ENCODE results near the gene ROBO4. TPM values are rescaled to one million over a fixed set of nuclear protein-coding genes. Genes with fewer than 3 reads are reported as not detected.

The ROBO4 gene
- total RNA-seq, 2 experiments from 2014 or later = not detected

DNA sequence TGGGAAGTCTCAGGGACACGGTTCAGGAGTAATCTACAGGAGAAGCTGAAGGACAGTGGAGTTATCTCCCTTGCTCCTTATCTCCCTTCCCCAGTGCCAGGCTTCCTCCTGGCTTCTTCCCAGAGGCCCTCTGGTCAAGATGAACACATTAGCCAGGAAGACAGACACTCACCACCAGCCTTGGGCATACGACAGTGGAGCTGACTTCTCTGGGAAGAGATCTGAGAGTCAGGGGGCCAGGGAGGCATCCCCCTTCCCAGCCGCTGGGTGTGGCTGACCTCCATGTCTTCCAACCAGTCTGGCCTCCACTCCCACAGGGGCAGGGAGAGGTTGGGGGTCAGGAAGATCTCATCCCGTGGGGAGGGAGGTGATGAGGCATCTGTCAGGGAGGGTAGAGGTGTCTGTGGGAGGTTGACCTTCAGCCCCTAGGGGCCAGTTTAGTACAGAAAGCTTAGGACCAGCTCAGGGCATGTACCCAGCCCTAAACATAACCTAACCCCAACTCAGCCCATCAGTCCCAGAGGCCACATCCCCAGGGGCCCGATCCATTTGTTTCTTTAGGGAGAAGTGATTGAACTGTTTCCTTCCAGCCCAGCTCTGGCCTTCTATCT is 12.7 kb downstream of the ROBO4 start:
- Mint-ChIP-seq H3K27me3 (no peaks in the 10 kb centered on the region), H3K9me3 (no peaks in the 10 kb centered on the region), H3K4me3 (no peak overlapping the region), H3K36me3 (ENCODE audit: low read depth) (no peaks in the 10 kb centered on the region), H3K27ac (no peak overlapping the region), H3K4me1 (ENCODE audit: low read depth) (no peaks in the 10 kb centered on the region)
- POLR2A ChIA-PET = no interaction called here
- ATAC-seq (no peak), DNase-seq (no peak)
- intact Hi-C loops (cut with micrococcal nuclease) = no loop called here
- CTCF ChIA-PET = interaction anchor here (1.1 to 1.6 kb wide), 3 partner anchors 9 to 239 kb away, joined by 4 to 5 read pairs (median 5); no protein-coding TSS in a partner anchor
- TF ChIP-seq, protein P1, sequence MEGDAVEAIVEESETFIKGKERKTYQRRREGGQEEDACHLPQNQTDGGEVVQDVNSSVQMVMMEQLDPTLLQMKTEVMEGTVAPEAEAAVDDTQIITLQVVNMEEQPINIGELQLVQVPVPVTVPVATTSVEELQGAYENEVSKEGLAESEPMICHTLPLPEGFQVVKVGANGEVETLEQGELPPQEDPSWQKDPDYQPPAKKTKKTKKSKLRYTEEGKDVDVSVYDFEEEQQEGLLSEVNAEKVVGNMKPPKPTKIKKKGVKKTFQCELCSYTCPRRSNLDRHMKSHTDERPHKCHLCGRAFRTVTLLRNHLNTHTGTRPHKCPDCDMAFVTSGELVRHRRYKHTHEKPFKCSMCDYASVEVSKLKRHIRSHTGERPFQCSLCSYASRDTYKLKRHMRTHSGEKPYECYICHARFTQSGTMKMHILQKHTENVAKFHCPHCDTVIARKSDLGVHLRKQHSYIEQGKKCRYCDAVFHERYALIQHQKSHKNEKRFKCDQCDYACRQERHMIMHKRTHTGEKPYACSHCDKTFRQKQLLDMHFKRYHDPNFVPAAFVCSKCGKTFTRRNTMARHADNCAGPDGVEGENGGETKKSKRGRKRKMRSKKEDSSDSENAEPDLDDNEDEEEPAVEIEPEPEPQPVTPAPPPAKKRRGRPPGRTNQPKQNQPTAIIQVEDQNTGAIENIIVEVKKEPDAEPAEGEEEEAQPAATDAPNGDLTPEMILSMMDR (IDR thresholded peaks at IDR 0.05) = no peak

DNA sequence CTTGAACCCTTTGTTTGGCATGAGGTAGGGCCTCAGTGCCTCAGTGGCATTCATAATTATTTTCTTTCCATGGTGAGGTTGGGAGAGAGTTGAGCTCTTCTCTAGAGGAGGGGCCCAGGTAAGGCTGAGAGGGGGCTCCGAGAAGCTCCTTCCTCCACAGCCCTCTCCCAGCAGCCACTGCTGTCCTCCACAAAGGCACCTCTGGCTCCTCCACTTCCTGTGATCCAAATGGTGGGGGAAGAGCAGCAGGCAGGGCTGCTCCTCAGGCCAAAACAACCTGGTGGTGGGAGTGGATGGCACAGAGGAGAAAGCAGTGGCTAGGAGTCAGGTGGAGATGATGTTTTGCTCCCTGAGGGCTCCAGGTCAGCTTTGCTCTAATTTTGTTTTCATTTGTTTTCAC is 13.3 kb downstream of the ROBO4 start:
- DNase-seq (no peak), ATAC-seq (no peak)
- Mint-ChIP-seq H3K36me3 (ENCODE audit: low read depth) (no peaks in the 10 kb centered on the region), H3K27ac (no peak overlapping the region), H3K4me3 (no peak overlapping the region), H3K4me1 (ENCODE audit: low read depth) (no peaks in the 10 kb centered on the region), H3K27me3 (no peaks in the 10 kb centered on the region), H3K9me3 (no peaks in the 10 kb centered on the region)
- ChIA-PET POLR2A (no interaction called here), CTCF (interaction anchor here (1.1 to 1.6 kb wide), 3 partner anchors 8 to 240 kb away, joined by 4 to 5 read pairs (median 5); no protein-coding TSS in a partner anchor)
- TF ChIP-seq, protein P1 (IDR thresholded peaks at IDR 0.05) = no peak
- intact Hi-C loops (cut with micrococcal nuclease) = no loop called here

DNA sequence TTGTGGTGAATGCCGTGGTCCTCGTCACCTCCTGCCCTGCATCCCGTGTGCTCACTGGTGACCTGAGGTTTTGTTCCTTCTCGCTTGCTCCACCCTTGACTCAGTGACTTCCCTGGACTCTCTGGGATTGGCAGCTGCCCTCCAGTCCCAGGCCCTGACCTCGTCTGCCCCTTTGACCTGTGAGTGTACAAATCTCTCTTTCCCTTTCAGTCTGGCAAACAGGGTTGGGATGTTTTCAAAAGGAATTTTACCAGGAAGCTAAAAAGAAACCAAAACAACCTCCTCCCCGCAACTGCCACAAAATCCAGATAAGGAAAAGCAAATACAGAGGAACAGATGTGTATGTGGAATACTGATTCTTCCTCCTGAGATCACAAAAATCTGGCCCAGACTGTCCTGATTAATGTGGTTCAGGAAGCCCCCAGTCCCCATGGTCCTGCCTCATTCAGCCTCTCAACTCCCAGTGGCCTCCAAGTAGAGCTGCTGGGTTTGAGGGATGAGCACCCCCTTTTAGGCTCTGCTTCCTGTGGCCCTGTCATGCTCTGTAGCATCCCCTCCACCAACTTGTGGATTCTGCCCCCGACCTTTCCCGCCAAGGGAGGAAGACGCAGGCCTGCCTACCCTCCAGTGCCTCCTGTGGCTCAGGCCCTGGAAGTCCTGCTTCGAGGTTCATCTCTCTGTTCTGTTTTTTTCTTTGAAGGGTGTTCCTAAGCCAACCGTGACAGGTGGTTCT is 15.2 kb downstream of the ROBO4 start:
- TF ChIP-seq, protein P1 (IDR thresholded peaks at IDR 0.05) = no peak
- DNase-seq = no peak
- peaks cover 7% of the 10 kb centered on the region for H3K4me1 Mint-ChIP-seq (ENCODE audit: low read depth)
- no peaks in the 10 kb centered on the region for H3K27me3 Mint-ChIP-seq
- no peak overlapping the region for H3K27ac Mint-ChIP-seq
- no peak overlapping the region for H3K4me3 Mint-ChIP-seq
- POLR2A ChIA-PET = interaction anchor here (0.7 to 1.1 kb wide), 2 partner anchors 17 to 189 kb away, joined by 3 read pairs; partner anchors contain the start of gene ROBO3
- CTCF ChIA-PET = interaction anchor here (1.0 to 1.8 kb wide), 4 partner anchors 46 to 259 kb away, joined by 3 to 5 read pairs (median 4); no protein-coding TSS in a partner anchor
- no peaks in the 10 kb centered on the region for H3K36me3 Mint-ChIP-seq (ENCODE audit: low read depth)
- no peak for ATAC-seq
- intact Hi-C loops (cut with micrococcal nuclease) = no loop called here
- no peaks in the 10 kb centered on the region for H3K9me3 Mint-ChIP-seq

DNA sequence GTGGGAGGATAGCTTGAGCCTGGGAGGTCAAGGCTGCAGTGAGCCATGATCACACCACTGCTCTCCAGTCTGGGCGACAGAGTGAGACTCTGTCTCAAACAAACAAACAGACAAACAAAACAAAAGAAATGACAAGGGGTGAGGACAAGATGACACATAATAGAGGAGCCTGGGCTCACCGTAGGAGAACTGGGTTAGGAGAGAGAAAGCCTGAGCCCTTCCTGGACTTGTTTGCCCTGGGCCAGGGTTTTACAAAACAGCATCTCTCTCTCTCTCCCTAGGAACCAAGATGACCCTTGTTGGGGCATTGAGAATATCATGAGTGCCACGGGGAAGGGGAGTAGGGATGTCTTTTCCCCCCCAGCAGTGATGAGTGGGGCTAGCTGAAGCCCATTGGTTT is 16.7 kb downstream of the ROBO4 start:
- TF ChIP-seq, protein P1 (IDR thresholded peaks at IDR 0.05) = no peak
- ATAC-seq (no peak), DNase-seq (no peak)
- H3K27ac Mint-ChIP-seq = no peak overlapping the region
- intact Hi-C loops (cut with micrococcal nuclease) = no loop called here
- no peak overlapping the region for H3K4me3 Mint-ChIP-seq
- ChIA-PET CTCF (interaction anchor here (1.5 to 1.8 kb wide), 2 partner anchors 87 to 261 kb away, joined by 4 to 5 read pairs; no protein-coding TSS in a partner anchor), POLR2A (no interaction called here)
- no peaks in the 10 kb centered on the region for H3K27me3 Mint-ChIP-seq
- H3K4me1 Mint-ChIP-seq (ENCODE audit: low read depth) = peaks cover 16% of the 10 kb centered on the region
- no peaks in the 10 kb centered on the region for H3K36me3 Mint-ChIP-seq (ENCODE audit: low read depth)
- no peaks in the 10 kb centered on the region for H3K9me3 Mint-ChIP-seq

DNA sequence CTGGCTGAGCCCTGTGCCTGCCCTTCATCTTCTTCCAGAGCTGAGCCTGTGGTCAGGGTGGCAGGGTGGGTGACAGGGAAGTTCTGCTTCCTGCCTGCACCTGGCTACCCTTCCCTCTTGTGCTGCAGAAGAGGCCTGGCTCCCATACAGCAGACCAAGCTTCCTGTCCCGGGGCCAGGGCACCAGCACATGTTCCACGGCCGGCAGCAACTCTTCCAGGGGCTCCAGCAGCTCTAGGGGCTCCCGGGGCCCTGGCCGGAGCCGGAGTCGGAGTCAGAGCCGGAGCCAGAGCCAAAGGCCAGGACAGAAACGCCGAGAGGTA is 17.4 kb downstream of the ROBO4 start:
- H3K4me3 Mint-ChIP-seq = no peak overlapping the region
- no peak for ATAC-seq
- TF ChIP-seq, protein P1 (IDR thresholded peaks at IDR 0.05) = no peak
- DNase-seq = no peak
- no peak overlapping the region for H3K27ac Mint-ChIP-seq
- H3K36me3 Mint-ChIP-seq (ENCODE audit: low read depth) = no peaks in the 10 kb centered on the region
- peaks cover 3% of the 10 kb centered on the region for H3K27me3 Mint-ChIP-seq
- peaks cover 16% of the 10 kb centered on the region for H3K4me1 Mint-ChIP-seq (ENCODE audit: low read depth)
- POLR2A ChIA-PET = interaction anchor here (0.7 kb wide), 1 partner anchor 40 kb away, joined by 4 read pairs; no protein-coding TSS in a partner anchor
- CTCF ChIA-PET = no interaction called here
- no peaks in the 10 kb centered on the region for H3K9me3 Mint-ChIP-seq
- intact Hi-C loops (cut with micrococcal nuclease) = no loop called here

Measured in activated CD8-positive, alpha-beta T cell treated with anti-CD3 and anti-CD28 coated beads for 36 hours (primary cell).